GM23338 (cell line): ENCODE measurements around the gene CEP70. TPM values are rescaled to one million over a fixed set of nuclear protein-coding genes. Genes with fewer than 3 reads are reported as not detected.

Experiments used
- ATAC-seq: fragments of 200-7000 bp; cut with Tn5 transposase; 3 replicates; pipeline ENCODE4 v1.9.1; 2020
- DNase-seq: peaks from one replicate; pipeline ENCODE4 v3.0.0-alpha.2; 2015; ENCODE audit warnings: low spot score
- H2AFZ ChIP-seq: fragments of 200-600 bp; sonication (generic); 2 replicates; pipeline ENCODE4 v1.8.0; 2016; ENCODE audit warnings: antibody characterized with exemption, mild to moderate bottlenecking, moderate library complexity
- H3F3A ChIP-seq: fragments of 200-600 bp; sonication (generic); replicated peaks from 2 replicates; pipeline ENCODE4 v1.8.0; 2017; ENCODE audit warnings: antibody characterized with exemption, mixed run types, low read depth
- H3K27ac ChIP-seq: fragments of 200-600 bp; sonication (generic); 2 replicates; pipeline ENCODE4 v1.6.1; 2016; ENCODE audit warnings: low read depth
- H3K27me3 ChIP-seq: fragments of 200-600 bp; sonication (generic); 2 replicates; pipeline ENCODE4 v1.8.0; 2016; ENCODE audit warnings: mild to moderate bottlenecking, mixed run types, moderate library complexity; ENCODE audit not compliant: insufficient read depth
- H3K36me3 ChIP-seq: fragments of 200-600 bp; sonication (generic); 2 replicates; pipeline ENCODE4 v1.8.0; 2016; ENCODE audit warnings: mild to moderate bottlenecking; ENCODE audit not compliant: insufficient read depth
- H3K4me1 ChIP-seq: fragments of 200-600 bp; sonication (generic); 2 replicates; pipeline ENCODE4 v1.8.0; 2016; ENCODE audit warnings: mild to moderate bottlenecking, moderate library complexity; ENCODE audit not compliant: insufficient read depth
- H3K4me2 ChIP-seq: fragments of 200-600 bp; sonication (generic); 2 replicates; pipeline ENCODE4 v1.7.1; 2017; ENCODE audit warnings: mixed run types
- H3K4me3 ChIP-seq: fragments of 200-600 bp; sonication (generic); 2 replicates; pipeline ENCODE4 v1.6.1; 2016; ENCODE audit warnings: mixed run types
- H3K79me2 ChIP-seq: fragments of 200-600 bp; sonication (generic); replicated peaks from 2 replicates; pipeline ENCODE4 v1.8.0; 2017; ENCODE audit warnings: mild to moderate bottlenecking; ENCODE audit not compliant: insufficient read depth
- H3K9me2 ChIP-seq: fragments of 200-600 bp; sonication (generic); 2 replicates; pipeline ENCODE4 v1.8.0; 2017; ENCODE audit not compliant: insufficient read depth
- H4K20me1 ChIP-seq: fragments of 200-600 bp; sonication (generic); replicated peaks from 2 replicates; pipeline ENCODE4 v1.8.0; 2017; ENCODE audit warnings: mild to moderate bottlenecking; ENCODE audit not compliant: insufficient read depth
- H3K27ac Mint-ChIP-seq: 2 replicates; pipeline ENCODE4 v1.8.0; 2020; ENCODE audit warnings: inconsistent platforms, mild to moderate bottlenecking, moderate library complexity, mixed read lengths
- H3K27me3 Mint-ChIP-seq: 3 replicates; pipeline ENCODE4 v1.8.0; 2022; ENCODE audit warnings: low read depth, mild to moderate bottlenecking, moderate library complexity, mixed read lengths, inconsistent platforms; ENCODE audit not compliant: insufficient read depth, poor library complexity
- H3K36me3 Mint-ChIP-seq: 3 replicates; pipeline ENCODE4 v1.8.0; 2021; ENCODE audit warnings: low read depth, mild to moderate bottlenecking, inconsistent platforms, moderate library complexity, mixed read lengths
- H3K4me1 Mint-ChIP-seq: 3 replicates; pipeline ENCODE4 v1.8.0; 2020; ENCODE audit warnings: mild to moderate bottlenecking, inconsistent platforms, mixed read lengths
- H3K4me3 Mint-ChIP-seq: 3 replicates; pipeline ENCODE4 v1.8.0; 2021; ENCODE audit warnings: moderate library complexity, mild to moderate bottlenecking, inconsistent platforms, mixed read lengths
- H3K9me3 Mint-ChIP-seq: 3 replicates; pipeline ENCODE4 v1.8.0; 2020; ENCODE audit warnings: moderate library complexity, mild to moderate bottlenecking, inconsistent platforms, mixed read lengths
- CTCF ChIP-seq, 2 experiments: fragments of 200-600 bp in 1 of 2; sonication (generic) in 1 of 2; conservative IDR thresholded peaks; 2 replicates each; pipeline versions ENCODE4 v1.5.1 to v1.6.1; 2016 to 2017; ENCODE audit warnings: antibody characterized with exemption in 2 of 2, low read depth in 2 of 2, mild to moderate bottlenecking in 2 of 2, moderate library complexity in 1 of 2
- EZH2 ChIP-seq: fragments of 200-600 bp; sonication (generic); IDR thresholded peaks from one replicate; pipeline ENCODE4 v1.8.0; 2017; ENCODE audit warnings: antibody characterized with exemption, mild to moderate bottlenecking, low read depth; ENCODE audit not compliant: unreplicated experiment
- JUNB ChIP-seq: IDR thresholded peaks from one replicate; pipeline ENCODE4 v1.6.1; 2016; ENCODE audit warnings: antibody characterized with exemption; ENCODE audit not compliant: unreplicated experiment
- NANOG ChIP-seq: IDR thresholded peaks from 2 replicates; pipeline ENCODE4 v1.6.1; 2016; ENCODE audit warnings: antibody characterized with exemption, borderline replicate concordance
- POLR2AphosphoS5 ChIP-seq: IDR thresholded peaks from 2 replicates; pipeline ENCODE4 v1.6.1; 2016; ENCODE audit warnings: antibody characterized with exemption, low read depth
- ZNF114 ChIP-seq: fragments of 250-450 bp; sonication (Bioruptor Pico); IDR thresholded peaks from 2 replicates; pipeline ENCODE4 v1.5.0; 2020; ENCODE audit warnings: mild to moderate bottlenecking, moderate library complexity
- polyA plus RNA-seq: library from polyadenylated mRNA; unstranded; fragments of >200 nt; fragmentation: Nextera tagmentation; extraction: Ambion mirVana; gene quantifications from 2 replicates; pipeline ENCODE4 v1.2.1, GENCODE V29; 2016
- total RNA-seq: library from RNA; depleted of rRNA; stranded (reverse); fragments of >200 nt; shearing (Covaris generic); gene quantifications from 2 replicates; pipeline ENCODE4 v1.2.3, GENCODE V29; 2014

CEP70 gene
- total and polyA plus RNA-seq, 2 experiments from 2014 or later, result 28.8 to 31.4 TPM

- Histone ChIP-seq H3K27me3 (no peaks in the 10 kb centered on the region), H3K79me2 (no peaks in the 10 kb centered on the region), H2AFZ (no peak overlapping the region), H4K20me1 (no peaks in the 10 kb centered on the region), H3K9me2 (no peaks in the 10 kb centered on the region), H3F3A (no peaks in the 10 kb centered on the region), H3K4me1 (no peaks in the 10 kb centered on the region), H3K4me3 (no peak overlapping the region), H3K36me3 (no peaks in the 10 kb centered on the region), H3K27ac (no peak overlapping the region), H3K4me2 (no peak overlapping the region)
- H3K9me3 Mint-ChIP-seq, result peaks cover 6% of the 10 kb centered on the region; the same call in 1 of the 3 replicates
- H3K27me3 Mint-ChIP-seq, result peaks cover 4% of the 10 kb centered on the region
- H3K27ac Mint-ChIP-seq, result peak overlapping the region; percentile 59; the same call in 1 of the 2 replicates
- ATAC-seq, result peak; percentile 64
- TF ChIP-seq POLR2AphosphoS5, result no peak
- TF ChIP-seq CTCF (conservative IDR thresholded peaks at IDR 0.05; ENCODE audit: low read depth in 2 of 2), result peak in 1 of 2 experiments; percentile 50; a peak in 2 of 4 replicates
- TF ChIP-seq NANOG, result no peak
- H3K4me3 Mint-ChIP-seq, result no peak overlapping the region
- H3K36me3 Mint-ChIP-seq, result peaks cover 33% of the 10 kb centered on the region
- DNase-seq, result no peak
- H3K4me1 Mint-ChIP-seq, result 0 out of 3 replicates have a peak, but pooled peaks cover 3% of the 10 kb centered on the region
Measured at GRCh38 chr3:138459619-138460535, 134.2 kb downstream of the CEP70 start.

DNA sequence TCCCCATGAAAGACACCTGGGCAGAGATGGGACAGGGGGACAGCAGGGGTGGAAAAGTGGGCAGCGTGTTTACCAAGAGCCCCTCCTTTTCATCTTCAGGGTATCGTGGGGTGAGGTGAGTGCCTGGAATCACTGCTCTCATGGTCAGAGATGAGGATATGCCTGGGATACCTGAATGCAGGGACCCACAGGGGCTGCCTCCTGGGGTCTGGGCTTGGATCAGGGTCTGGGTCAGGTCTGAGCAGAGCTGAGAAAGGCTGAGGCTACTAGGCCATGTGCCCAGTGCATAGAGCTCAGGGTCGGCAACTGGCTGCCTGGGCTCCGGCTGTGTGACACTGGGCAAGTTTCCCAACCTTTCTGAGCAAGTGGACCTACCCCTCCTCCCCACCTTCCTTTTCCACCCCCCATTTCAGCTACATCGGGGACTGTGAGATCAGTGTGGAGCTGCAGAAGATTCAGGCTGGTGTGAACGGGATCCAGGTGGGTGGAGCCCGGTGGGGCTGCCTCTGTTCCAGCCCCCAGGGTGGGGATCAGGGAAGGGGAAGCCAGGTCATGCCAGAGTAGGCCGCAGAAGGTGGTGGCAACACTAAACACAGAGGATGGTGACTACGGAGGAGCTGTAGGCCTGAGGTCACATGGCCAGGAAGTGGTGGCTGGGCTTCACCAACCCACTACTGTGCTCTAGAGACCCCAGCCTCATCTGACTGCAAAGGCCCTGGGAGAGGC is 135.1 kb downstream of the CEP70 start:
- ATAC-seq (no peak), DNase-seq (no peak)

More for the DNA sequence above, 135.1 kb downstream of the CEP70 start:
- no peaks in the 10 kb centered on the region for H3F3A ChIP-seq
- H3K4me1 Mint-ChIP-seq, result 0 out of 3 replicates have a peak, but pooled peaks cover 3% of the 10 kb centered on the region
- H4K20me1 ChIP-seq, result no peaks in the 10 kb centered on the region
- no peak for TF ChIP-seq NANOG
- no peak for TF ChIP-seq JUNB
- no peak for TF ChIP-seq CTCF (conservative IDR thresholded peaks at IDR 0.05; ENCODE audit: low read depth in 2 of 2)
- TF ChIP-seq ZNF114 (CRISPR knock-in tag), result no peak
- TF ChIP-seq EZH2, result no peak
- H2AFZ ChIP-seq, result no peak overlapping the region
- H3K27me3 ChIP-seq, result no peaks in the 10 kb centered on the region
- no peaks in the 10 kb centered on the region for H3K79me2 ChIP-seq
- no peak overlapping the region for H3K27ac ChIP-seq
- no peaks in the 10 kb centered on the region for H3K4me1 ChIP-seq
- no peak overlapping the region for H3K4me2 ChIP-seq
- H3K9me2 ChIP-seq, result no peaks in the 10 kb centered on the region
- peak overlapping the region; percentile 59; the same call in 1 of the 2 replicates for H3K27ac Mint-ChIP-seq
- no peak overlapping the region for H3K4me3 ChIP-seq
- no peak overlapping the region for H3K4me3 Mint-ChIP-seq
- peaks cover 34% of the 10 kb centered on the region for H3K36me3 Mint-ChIP-seq
- peaks cover 5% of the 10 kb centered on the region for H3K27me3 Mint-ChIP-seq
- no peaks in the 10 kb centered on the region for H3K36me3 ChIP-seq
- peaks cover 6% of the 10 kb centered on the region; the same call in 1 of the 3 replicates for H3K9me3 Mint-ChIP-seq
